ENCODE results near the gene PFDN6. TPM values are rescaled to one million over a fixed set of nuclear protein-coding genes. Genes with fewer than 3 reads are reported as not detected.

The PFDN6 gene
- total and polyA plus RNA-seq, 9 of the 15 experiments (the other 6 are each of a cell fraction or from before 2014, with no cell fraction given) = 6.8 to 475 (median 216) TPM

- TF ChIP-seq JUND (IDR thresholded peaks at IDR 0.05; ENCODE audit: borderline replicate concordance, low read depth, low read length) (peak; percentile 13; the same call in 1 of the 2 replicates), JUND (tag; IDR thresholded peaks at IDR 0.05; ENCODE audit: borderline replicate concordance, low read depth, low read length) (no peak; the same call in 2 of the 3 replicates), MAZ (CRISPR knock-in tag; conservative IDR thresholded peaks at IDR 0.05 in 1 of 2, IDR thresholded peaks at IDR 0.05 in 1 of 2) (peak in 1 of 2 experiments; percentile 87; a peak in 2 of 4 replicates), ZBTB43 (CRISPR knock-in tag; IDR thresholded peaks at IDR 0.05) (0 out of 2 replicates have a peak, but pooled peaks have one; percentile 29), ATF3 (IDR thresholded peaks at IDR 0.05) (no peak), ATF3 (CRISPR knock-in tag; conservative IDR thresholded peaks at IDR 0.05) (0 out of 2 replicates have a peak, but pooled peaks have one; percentile 22), EGR1 (conservative IDR thresholded peaks at IDR 0.05) (peak; percentile 68), GATAD2A (IDR thresholded peaks at IDR 0.05) (0 out of 2 replicates have a peak, but pooled peaks have one; percentile 9), ZHX1 (conservative IDR thresholded peaks at IDR 0.05; ENCODE audit: low read length) (peak; percentile 23; the same call in 1 of the 2 replicates), MNT (conservative IDR thresholded peaks at IDR 0.05) (peak in 1 of 2 experiments; percentile 21; a peak in 1 of 4 replicates), ZNF830 (CRISPR knock-in tag; IDR thresholded peaks at IDR 0.05) (no peak), CHD2 (IDR thresholded peaks at IDR 0.05; ENCODE audit: low read depth, low read length) (peak; percentile 44; the same call in 1 of the 2 replicates), DIDO1 (tag; IDR thresholded peaks at IDR 0.05; ENCODE audit: low read depth) (peak; percentile 28; the same call in 1 of the 2 replicates), ZNF644 (tag; IDR thresholded peaks at IDR 0.05; ENCODE audit: low read depth) (no peak), CC2D1A (IDR thresholded peaks at IDR 0.05) (peak; percentile 90), STAG1 (CRISPR knock-in tag; IDR thresholded peaks at IDR 0.05; ENCODE audit: borderline replicate concordance) (peak; percentile 89), CREB5 (CRISPR knock-in tag; IDR thresholded peaks at IDR 0.05) (no peak), MEF2A (IDR thresholded peaks at IDR 0.05; ENCODE audit: control insufficient read depth, low read depth, low read length) (no peak), GATAD2B (IDR thresholded peaks at IDR 0.05; ENCODE audit: borderline replicate concordance) (no peak), GTF2E2 (tag; IDR thresholded peaks at IDR 0.05) (peak; percentile 35; the same call in 1 of the 2 replicates)
Observed at GRCh38 chr6:33247977-33248642, 41.3 kb upstream of the PFDN6 start (continued).

Data from K562 (cell line).